Skeletal muscle tissue (tissue), 4 donors: ENCODE data around the gene RIMKLA. TPM values are rescaled to one million over a fixed set of nuclear protein-coding genes. Genes with fewer than 3 reads are reported as not detected.

Experiments
- H3K27ac ChIP-seq: one replicate; pipeline ENCODE4 v1.7.0; 2013; ENCODE audit warnings: mild to moderate bottlenecking, low read depth, low read length, inconsistent platforms
- H3K27me3 ChIP-seq, 3 donors: one replicate each; pipeline ENCODE4 v1.7.0; 2013; ENCODE audit warnings: low read length in 3 of 3; ENCODE audit not compliant: control insufficient read depth in 3 of 3, insufficient read depth in 3 of 3
- H3K36me3 ChIP-seq, 3 donors: one replicate each; pipeline ENCODE4 v1.7.0; 2013; ENCODE audit warnings: low read length in 3 of 3; ENCODE audit not compliant: control insufficient read depth in 3 of 3, insufficient read depth in 3 of 3
- H3K4me1 ChIP-seq, 3 donors: one replicate each; pipeline ENCODE4 v1.7.0; 2013; ENCODE audit warnings: low read length in 3 of 3, mild to moderate bottlenecking in 3 of 3; ENCODE audit not compliant: control insufficient read depth in 3 of 3, insufficient read depth in 3 of 3
- H3K4me3 ChIP-seq, 3 donors: one replicate each; pipeline ENCODE4 v1.7.0; 2013; ENCODE audit warnings: low read length in 3 of 3
- H3K9ac ChIP-seq, 3 donors: one replicate each; pipeline ENCODE4 v1.7.0; 2013; ENCODE audit warnings: low read length in 3 of 3, mild to moderate bottlenecking in 3 of 3, moderate library complexity in 2 of 3, low read depth in 1 of 3
- H3K9me3 ChIP-seq, 3 donors: one replicate each; pipeline ENCODE4 v1.7.0; 2013; ENCODE audit warnings: low read length in 3 of 3; ENCODE audit not compliant: control insufficient read depth in 3 of 3
- total RNA-seq: library from RNA; depleted of rRNA; stranded (reverse); fragments of >200 nt; gene quantifications from one replicate; pipeline ENCODE4 v1.2.3, GENCODE V29; 2014
- donor health status: Osteomylitis.

Gene RIMKLA
- total RNA-seq, 1 donor from 2014 or later: 0.52 TPM

- Histone ChIP-seq H3K4me1 (no peaks in the 10 kb centered on the region), H3K4me3 (no peak overlapping the region), H3K9ac (no peak overlapping the region), H3K9me3 (no peaks in the 10 kb centered on the region), H3K27ac (no peak overlapping the region), H3K36me3 (no peaks in the 10 kb centered on the region), H3K27me3 (peaks cover 0 to 4% (median 3%) of the 10 kb centered on the region in 3 donors)
Measured at GRCh38 chr1:42403880-42404400, 23.3 kb downstream of the RIMKLA start.

- H3K27me3 ChIP-seq: peaks cover 0 to 7% (median 3%) of the 10 kb centered on the region in 3 donors
- no peaks in the 10 kb centered on the region for H3K9me3 ChIP-seq
- no peak overlapping the region for H3K9ac ChIP-seq
- H3K4me3 ChIP-seq: no peak overlapping the region
- no peaks in the 10 kb centered on the region for H3K36me3 ChIP-seq
- no peak overlapping the region for H3K27ac ChIP-seq
- peaks cover 0 to 4% (median 0%) of the 10 kb centered on the region in 3 donors for H3K4me1 ChIP-seq
Measured at GRCh38 chr1:42414551-42415496, 34.2 kb downstream of the RIMKLA start.

- Histone ChIP-seq H3K36me3 (no peaks in the 10 kb centered on the region), H3K27ac (no peak overlapping the region), H3K27me3 (peaks cover 0 to 7% (median 3%) of the 10 kb centered on the region in 3 donors), H3K9ac (no peak overlapping the region), H3K4me3 (no peak overlapping the region), H3K9me3 (no peaks in the 10 kb centered on the region), H3K4me1 (peaks cover 7 to 25% (median 13%) of the 10 kb centered on the region in 3 donors)
Measured at GRCh38 chr1:42417166-42417565, 36.6 kb downstream of the RIMKLA start.

GRCh38 chr1:42418516-42418915 lies 37.9 kb downstream of the RIMKLA start:
- no peaks in the 10 kb centered on the region for H3K36me3 ChIP-seq
- no peaks in the 10 kb centered on the region for H3K9me3 ChIP-seq
- no peak overlapping the region for H3K4me3 ChIP-seq
- no peak overlapping the region for H3K9ac ChIP-seq
- H3K27ac ChIP-seq: no peak overlapping the region
- H3K27me3 ChIP-seq: peaks cover 0 to 7% (median 3%) of the 10 kb centered on the region in 3 donors
- peaks cover 7 to 25% (median 13%) of the 10 kb centered on the region in 3 donors for H3K4me1 ChIP-seq

GRCh38 chr1:42419126-42419821 lies 38.7 kb downstream of the RIMKLA start:
- peaks cover 7 to 25% (median 13%) of the 10 kb centered on the region in 3 donors for H3K4me1 ChIP-seq
- no peak overlapping the region for H3K27ac ChIP-seq
- H3K9me3 ChIP-seq: no peaks in the 10 kb centered on the region
- H3K9ac ChIP-seq: no peak overlapping the region
- no peak overlapping the region for H3K4me3 ChIP-seq
- peaks cover 0 to 7% (median 3%) of the 10 kb centered on the region in 3 donors for H3K27me3 ChIP-seq
- no peaks in the 10 kb centered on the region for H3K36me3 ChIP-seq

- Histone ChIP-seq H3K36me3 (no peaks in the 10 kb centered on the region), H3K4me1 (peaks cover 7 to 25% (median 13%) of the 10 kb centered on the region in 3 donors), H3K27ac (no peak overlapping the region), H3K9ac (no peak overlapping the region), H3K27me3 (peaks cover 0 to 3% (median 0%) of the 10 kb centered on the region in 3 donors), H3K9me3 (no peaks in the 10 kb centered on the region), H3K4me3 (no peak overlapping the region)
Measured at GRCh38 chr1:42420121-42420520, 39.5 kb downstream of the RIMKLA start.

- Histone ChIP-seq H3K4me1 (peaks cover 7 to 25% (median 13%) of the 10 kb centered on the region in 3 donors), H3K9me3 (no peaks in the 10 kb centered on the region), H3K4me3 (no peak overlapping the region), H3K27ac (no peak overlapping the region), H3K36me3 (no peaks in the 10 kb centered on the region), H3K27me3 (peaks cover 0 to 3% (median 0%) of the 10 kb centered on the region in 3 donors), H3K9ac (no peak overlapping the region)
Measured at GRCh38 chr1:42420911-42421585, 40.5 kb downstream of the RIMKLA start.

- Histone ChIP-seq H3K4me3 (no peak overlapping the region), H3K36me3 (no peaks in the 10 kb centered on the region), H3K9ac (no peak overlapping the region), H3K4me1 (peaks cover 7 to 25% (median 13%) of the 10 kb centered on the region in 3 donors), H3K9me3 (no peaks in the 10 kb centered on the region), H3K27me3 (peaks cover 0 to 3% (median 0%) of the 10 kb centered on the region in 3 donors), H3K27ac (no peak overlapping the region)
Measured at GRCh38 chr1:42422737-42423136, 42.1 kb downstream of the RIMKLA start.

- Histone ChIP-seq H3K9me3 (no peaks in the 10 kb centered on the region), H3K9ac (no peak overlapping the region), H3K27ac (no peak overlapping the region)
Measured at GRCh38 chr1:42423681-42424080, 43.1 kb downstream of the RIMKLA start.

More at GRCh38 chr1:42423681-42424080, 43.1 kb downstream of the RIMKLA start:
- Histone ChIP-seq H3K36me3 (no peaks in the 10 kb centered on the region), H3K27me3 (peaks cover 0 to 3% (median 0%) of the 10 kb centered on the region in 3 donors), H3K4me1 (peaks cover 7 to 25% (median 13%) of the 10 kb centered on the region in 3 donors), H3K4me3 (no peak overlapping the region)
